Measurements from ENCODE around the gene LRRC19.

- TF ChIP-seq POLR2A (IDR thresholded peaks at IDR 0.05) (no peak), POLR2AphosphoS5 (IDR thresholded peaks at IDR 0.05) (no peak), CTCF (IDR thresholded peaks at IDR 0.05) (no peak)
These were observed 14.1 kb upstream of the LRRC19 start for GRCh38 chr9:27019589-27019988.
